CD4-positive, CD25-positive, alpha-beta regulatory T cell (primary cell): ENCODE data around the gene BCAP31. TPM values are rescaled to one million over a fixed set of nuclear protein-coding genes. Genes with fewer than 3 reads are reported as not detected.

Experiments used
- ATAC-seq, 2 donors: fragments of 150-1000 bp; cut with Tn5 transposase; one replicate each; pipeline ENCODE4 v1.10.0; 2021; ENCODE audit warnings: low read depth in 2 of 2, moderate number of reproducible peaks in 2 of 2, moderate library complexity in 1 of 2
- DNase-seq, 3 donors: peaks; one replicate each; pipeline versions ENCODE4 v3.0.0 to v3.0.0-alpha.2; 2012 to 2022; ENCODE audit warnings: mixed read lengths in 1 of 3
- H3K27ac ChIP-seq: one replicate; pipeline ENCODE4 v1.7.0; 2013; ENCODE audit warnings: mild to moderate bottlenecking, low read length; ENCODE audit not compliant: insufficient read depth, poor library complexity, severe bottlenecking
- H3K27me3 ChIP-seq: one replicate; pipeline ENCODE4 v1.7.0; 2013; ENCODE audit warnings: low read length; ENCODE audit not compliant: control insufficient read depth, insufficient read depth
- H3K36me3 ChIP-seq: one replicate; pipeline ENCODE4 v1.7.0; 2013; ENCODE audit warnings: mild to moderate bottlenecking, low read length, moderate library complexity; ENCODE audit not compliant: control insufficient read depth, insufficient read depth
- H3K4me1 ChIP-seq: 2 replicates; pipeline ENCODE4 v1.7.0; 2013; ENCODE audit warnings: mild to moderate bottlenecking, low read length; ENCODE audit not compliant: insufficient read depth, control insufficient read depth, poor library complexity, severe bottlenecking
- H3K4me3 ChIP-seq: one replicate; pipeline ENCODE4 v1.7.0; 2013; ENCODE audit warnings: low read depth, mild to moderate bottlenecking, low read length, moderate library complexity
- H3K9me3 ChIP-seq, 2 experiments: 1 replicate in 1 of 2; 2 replicates in 1 of 2; pipeline ENCODE4 v1.7.0; 2013; ENCODE audit warnings: low read length in 2 of 2, mild to moderate bottlenecking in 1 of 2, moderate library complexity in 1 of 2; ENCODE audit not compliant: control insufficient read depth in 2 of 2
- H3K27ac Mint-ChIP-seq, 3 donors: one replicate each; pipeline ENCODE4 v1.8.0; 2020 to 2022; ENCODE audit warnings: mild to moderate bottlenecking in 3 of 3, mixed read lengths in 3 of 3, moderate library complexity in 2 of 3
- H3K27me3 Mint-ChIP-seq: one replicate; pipeline ENCODE4 v1.8.0; 2022; ENCODE audit warnings: mild to moderate bottlenecking, mixed read lengths
- H3K36me3 Mint-ChIP-seq: one replicate; pipeline ENCODE4 v1.8.0; 2020; ENCODE audit warnings: mixed read lengths
- H3K4me1 Mint-ChIP-seq, 4 donors: one replicate each; pipeline ENCODE4 v1.8.0; 2020 to 2022; ENCODE audit warnings: mixed read lengths in 4 of 4, mild to moderate bottlenecking in 1 of 4
- H3K4me3 Mint-ChIP-seq, 4 donors: one replicate each; pipeline ENCODE4 v1.8.0; 2020 to 2022; ENCODE audit warnings: mild to moderate bottlenecking in 4 of 4, mixed read lengths in 4 of 4, moderate library complexity in 3 of 4
- H3K9me3 Mint-ChIP-seq, 7 donors: one replicate each; pipeline ENCODE4 v1.8.0; 2020 to 2022; ENCODE audit warnings: mixed read lengths in 7 of 7, mild to moderate bottlenecking in 3 of 7, moderate library complexity in 2 of 7
- polyA plus RNA-seq, 4 donors: library from polyadenylated mRNA; unstranded; fragments of 300-500 nt; fragmentation: Illumina TruSeq; gene quantifications; one replicate each; pipeline ENCODE4 v1.2.3, GENCODE V29; 2021
- total RNA-seq: library from RNA; stranded (reverse); gene quantifications from one replicate; pipeline ENCODE4 v1.2.3, GENCODE V29; 2022

The BCAP31 gene
- total and polyA plus RNA-seq, 5 donors from 2014 or later: 99.9 to 318 (median 269) TPM

DNA sequence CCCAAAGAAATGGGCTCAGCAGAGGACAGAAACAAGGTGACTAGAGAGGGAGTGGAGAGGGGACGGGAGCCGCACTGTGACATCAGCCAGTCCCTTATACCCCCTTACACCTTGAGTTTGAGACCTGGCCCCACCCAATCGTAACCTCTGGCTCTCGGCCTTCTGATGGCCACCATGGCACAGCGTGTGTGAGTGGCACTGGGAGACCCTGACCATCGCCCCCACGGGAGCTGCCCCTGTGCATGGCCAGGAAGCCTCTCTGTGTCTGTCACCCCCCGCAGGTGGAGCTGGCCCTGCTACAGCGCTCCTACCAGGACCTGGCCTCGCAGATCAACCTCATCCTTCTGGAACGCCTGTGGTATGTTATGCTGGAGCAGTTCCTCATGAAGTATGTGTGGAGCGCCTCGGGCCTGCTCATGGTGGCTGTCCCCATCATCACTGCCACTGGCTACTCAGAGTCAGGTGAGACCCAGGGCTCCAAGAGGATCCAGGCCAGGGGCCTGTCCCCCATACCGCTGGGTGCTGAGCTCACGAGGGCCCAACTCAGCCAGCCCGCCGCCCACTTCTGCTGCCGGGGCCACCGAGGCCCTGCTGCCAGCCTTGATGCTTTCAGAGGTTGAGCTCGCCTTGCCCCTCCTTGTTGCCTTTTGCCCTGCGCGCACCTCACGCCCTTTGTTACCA, 4.9 kb upstream of the BCAP31 start:
- H3K36me3 ChIP-seq: no peaks in the 10 kb centered on the region
- peaks cover 31% of the 10 kb centered on the region for H3K4me1 ChIP-seq
- H3K4me3 ChIP-seq: no peak overlapping the region
- H3K27ac ChIP-seq: no peak overlapping the region
- H3K36me3 Mint-ChIP-seq: peaks cover 10% of the 10 kb centered on the region
- H3K4me3 Mint-ChIP-seq: no peak overlapping the region
- H3K27me3 Mint-ChIP-seq: no peaks in the 10 kb centered on the region
- DNase-seq: no peak
- no peak for ATAC-seq
- no peaks in the 10 kb centered on the region for H3K9me3 ChIP-seq
- H3K4me1 Mint-ChIP-seq: peaks cover 5 to 25% (median 8%) of the 10 kb centered on the region in 4 donors
- H3K27ac Mint-ChIP-seq: no peak overlapping the region
- H3K27me3 ChIP-seq: no peaks in the 10 kb centered on the region
- H3K9me3 Mint-ChIP-seq: peaks cover 0 to 3% (median 0%) of the 10 kb centered on the region in 7 donors

DNA sequence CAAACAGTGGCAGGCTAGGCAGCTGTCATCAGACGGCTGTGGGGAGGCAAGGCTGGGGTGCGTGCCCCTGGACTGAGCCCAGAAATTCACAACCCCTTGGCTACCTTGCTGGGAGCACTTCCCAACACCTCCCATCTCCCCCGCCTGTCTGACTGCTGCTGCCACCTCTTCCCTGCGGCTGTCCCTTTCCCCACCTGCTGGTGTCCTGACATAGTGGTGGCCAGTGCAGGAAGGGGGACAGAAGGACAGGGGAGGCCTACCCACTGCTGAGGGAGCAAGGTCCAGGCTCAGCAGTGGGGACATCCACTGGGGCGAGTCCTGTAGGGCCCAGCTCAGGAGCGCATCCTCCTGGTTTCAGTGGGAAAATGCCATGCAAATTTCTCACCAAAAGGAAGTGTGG, 3.9 kb upstream of the BCAP31 start:
- Mint-ChIP-seq H3K27me3 (no peaks in the 10 kb centered on the region), H3K36me3 (peaks cover 10% of the 10 kb centered on the region), H3K4me3 (peak overlapping the region in 1 of 4 donors; percentile 77), H3K9me3 (peaks cover 0 to 3% (median 0%) of the 10 kb centered on the region in 7 donors), H3K27ac (no peak overlapping the region), H3K4me1 (peaks cover 5 to 27% (median 8%) of the 10 kb centered on the region in 4 donors)
- no peak overlapping the region for H3K4me3 ChIP-seq
- DNase-seq (no peak), ATAC-seq (no peak)
- H3K9me3 ChIP-seq: no peaks in the 10 kb centered on the region
- peaks cover 31% of the 10 kb centered on the region for H3K4me1 ChIP-seq
- no peak overlapping the region for H3K27ac ChIP-seq
- H3K36me3 ChIP-seq: no peaks in the 10 kb centered on the region
- H3K27me3 ChIP-seq: no peaks in the 10 kb centered on the region

DNA sequence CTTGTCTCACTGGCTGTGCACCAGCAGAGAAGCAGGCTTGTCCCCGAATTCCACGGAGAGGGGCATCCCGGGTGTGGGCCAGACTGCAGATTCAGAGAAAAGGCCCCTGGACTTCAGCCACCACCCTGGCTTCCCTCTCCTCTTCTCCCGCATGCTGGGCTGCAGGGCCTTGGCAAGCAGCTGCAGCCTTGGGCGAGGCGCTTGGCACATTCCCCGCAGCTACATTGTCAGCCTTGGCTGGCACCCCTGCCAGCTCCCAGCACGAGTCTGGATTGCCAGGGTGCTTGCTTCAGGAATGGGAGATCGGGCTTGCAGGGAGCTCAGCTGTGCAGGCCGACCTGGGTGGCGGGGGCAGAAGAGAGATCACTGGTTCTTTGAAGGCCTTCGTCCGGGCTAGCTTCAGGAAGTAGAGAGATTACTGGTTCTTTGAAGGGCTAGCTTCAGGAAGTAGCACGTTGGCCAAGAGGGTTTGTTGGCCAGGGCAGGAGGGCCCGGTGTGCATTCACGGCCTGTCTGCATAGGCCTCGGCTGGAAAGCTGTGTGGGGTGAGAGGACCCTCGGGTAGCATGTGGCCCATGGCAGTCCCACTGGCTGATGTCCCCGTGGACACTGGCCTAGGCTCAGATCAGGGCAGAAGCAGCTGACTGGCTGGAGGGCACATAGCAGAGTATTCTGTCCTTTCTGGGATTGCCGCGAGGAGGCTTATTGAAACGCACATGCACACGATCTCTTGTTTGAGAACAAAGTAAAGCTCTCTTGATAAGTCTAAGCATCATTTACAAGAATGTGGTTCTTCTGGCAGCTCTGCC, 3.1 kb upstream of the BCAP31 start:
- DNase-seq: no peak
- peaks cover 10% of the 10 kb centered on the region for H3K36me3 Mint-ChIP-seq

DNA sequence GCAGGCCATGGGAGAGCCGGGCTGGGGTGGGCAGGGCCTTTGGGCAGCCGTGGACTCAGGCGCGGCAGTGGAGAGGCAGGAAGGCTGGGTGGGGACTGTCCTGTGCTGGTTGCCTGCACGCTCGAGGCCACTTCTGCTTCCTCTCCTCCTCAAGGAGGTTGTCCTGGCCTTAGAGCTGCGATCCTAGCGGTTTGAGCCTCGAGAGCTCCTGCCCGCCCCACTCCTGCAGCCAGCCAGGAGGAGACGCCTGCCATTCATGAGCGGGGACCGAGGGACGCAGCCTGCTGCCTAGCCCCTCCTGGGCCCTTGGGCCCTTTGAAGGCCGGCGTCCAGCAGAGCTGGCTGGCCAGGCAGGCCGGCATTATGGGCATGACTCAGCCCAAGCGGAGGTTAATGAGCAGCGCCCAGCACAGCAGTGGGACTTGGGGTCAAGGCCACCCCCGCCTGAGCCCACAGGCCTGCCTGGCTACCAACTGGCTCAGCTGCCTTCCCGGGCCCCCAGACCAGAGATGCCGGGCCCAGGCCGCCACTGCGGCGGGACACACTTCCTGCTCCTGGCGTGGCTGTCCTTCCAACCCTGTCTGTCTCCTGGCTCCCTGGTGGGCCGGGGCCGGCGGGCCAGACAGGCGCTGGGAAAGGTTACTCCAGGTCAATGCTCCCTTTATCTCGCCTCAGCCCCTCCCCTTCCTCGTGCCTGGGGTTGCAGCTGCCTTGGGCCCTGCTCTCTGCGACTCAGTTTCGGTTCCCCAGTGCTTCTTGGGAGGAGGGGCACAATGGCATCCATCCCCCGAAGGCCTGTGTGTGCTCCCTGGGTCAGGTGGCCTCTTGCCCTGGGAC, 2.3 kb upstream of the BCAP31 start:
- Histone ChIP-seq H3K9me3 (no peaks in the 10 kb centered on the region), H3K36me3 (no peaks in the 10 kb centered on the region), H3K27me3 (no peaks in the 10 kb centered on the region), H3K4me3 (no peak overlapping the region), H3K27ac (peak overlapping the region; percentile 14), H3K4me1 (peaks cover 46% of the 10 kb centered on the region)
- H3K27me3 Mint-ChIP-seq: no peaks in the 10 kb centered on the region
- ATAC-seq: no peak
- peak in 2 of 3 donors; percentile 7 to 72 for DNase-seq
- H3K36me3 Mint-ChIP-seq: peaks cover 9% of the 10 kb centered on the region
- H3K9me3 Mint-ChIP-seq: no peaks in the 10 kb centered on the region
- H3K27ac Mint-ChIP-seq: no peak overlapping the region
- H3K4me3 Mint-ChIP-seq: peak overlapping the region; percentile 70 to 91 (median 78)
- H3K4me1 Mint-ChIP-seq: peaks cover under 1 to 37% (median 15%) of the 10 kb centered on the region in 4 donors

More for the DNA sequence above, 3.1 kb upstream of the BCAP31 start:
- Mint-ChIP-seq H3K27ac (peak overlapping the region in 1 of 3 donors; percentile 85), H3K4me1 (peaks cover 5 to 34% (median 12%) of the 10 kb centered on the region in 4 donors), H3K27me3 (no peaks in the 10 kb centered on the region), H3K9me3 (peaks cover 0 to 3% (median 0%) of the 10 kb centered on the region in 7 donors), H3K4me3 (peak overlapping the region; percentile 70 to 91 (median 78))
- Histone ChIP-seq H3K9me3 (no peaks in the 10 kb centered on the region), H3K27me3 (no peaks in the 10 kb centered on the region), H3K36me3 (no peaks in the 10 kb centered on the region), H3K27ac (peak overlapping the region; percentile 23), H3K4me3 (no peak overlapping the region), H3K4me1 (peaks cover 38% of the 10 kb centered on the region)
- ATAC-seq: no peak

DNA sequence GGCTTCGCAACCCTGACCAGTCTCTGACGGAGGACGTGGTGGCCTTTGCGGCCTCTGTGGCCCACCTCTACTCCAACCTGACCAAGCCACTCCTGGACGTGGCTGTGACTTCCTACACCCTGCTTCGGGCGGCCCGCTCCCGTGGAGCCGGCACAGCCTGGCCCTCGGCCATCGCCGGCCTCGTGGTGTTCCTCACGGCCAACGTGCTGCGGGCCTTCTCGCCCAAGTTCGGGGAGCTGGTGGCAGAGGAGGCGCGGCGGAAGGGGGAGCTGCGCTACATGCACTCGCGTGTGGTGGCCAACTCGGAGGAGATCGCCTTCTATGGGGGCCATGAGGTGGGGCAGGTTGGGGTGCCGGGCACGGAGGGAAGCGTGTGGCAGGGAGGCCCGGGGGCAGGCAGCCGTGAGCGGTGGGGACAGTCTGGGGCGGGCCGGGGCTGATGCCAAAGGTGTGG, 1.7 kb upstream of the BCAP31 start:
- Histone ChIP-seq H3K9me3 (no peaks in the 10 kb centered on the region), H3K36me3 (peaks cover under 1% of the 10 kb centered on the region), H3K4me3 (no peak overlapping the region), H3K27me3 (no peaks in the 10 kb centered on the region), H3K27ac (no peak overlapping the region), H3K4me1 (peaks cover 46% of the 10 kb centered on the region)
- Mint-ChIP-seq H3K4me3 (peak overlapping the region in 2 of 4 donors; percentile 55 to 60), H3K4me1 (peaks cover 0 to 35% (median 11%) of the 10 kb centered on the region in 4 donors), H3K9me3 (no peaks in the 10 kb centered on the region), H3K36me3 (peaks cover 6% of the 10 kb centered on the region), H3K27me3 (no peaks in the 10 kb centered on the region), H3K27ac (no peak overlapping the region)
- ATAC-seq (no peak), DNase-seq (no peak)

DNA sequence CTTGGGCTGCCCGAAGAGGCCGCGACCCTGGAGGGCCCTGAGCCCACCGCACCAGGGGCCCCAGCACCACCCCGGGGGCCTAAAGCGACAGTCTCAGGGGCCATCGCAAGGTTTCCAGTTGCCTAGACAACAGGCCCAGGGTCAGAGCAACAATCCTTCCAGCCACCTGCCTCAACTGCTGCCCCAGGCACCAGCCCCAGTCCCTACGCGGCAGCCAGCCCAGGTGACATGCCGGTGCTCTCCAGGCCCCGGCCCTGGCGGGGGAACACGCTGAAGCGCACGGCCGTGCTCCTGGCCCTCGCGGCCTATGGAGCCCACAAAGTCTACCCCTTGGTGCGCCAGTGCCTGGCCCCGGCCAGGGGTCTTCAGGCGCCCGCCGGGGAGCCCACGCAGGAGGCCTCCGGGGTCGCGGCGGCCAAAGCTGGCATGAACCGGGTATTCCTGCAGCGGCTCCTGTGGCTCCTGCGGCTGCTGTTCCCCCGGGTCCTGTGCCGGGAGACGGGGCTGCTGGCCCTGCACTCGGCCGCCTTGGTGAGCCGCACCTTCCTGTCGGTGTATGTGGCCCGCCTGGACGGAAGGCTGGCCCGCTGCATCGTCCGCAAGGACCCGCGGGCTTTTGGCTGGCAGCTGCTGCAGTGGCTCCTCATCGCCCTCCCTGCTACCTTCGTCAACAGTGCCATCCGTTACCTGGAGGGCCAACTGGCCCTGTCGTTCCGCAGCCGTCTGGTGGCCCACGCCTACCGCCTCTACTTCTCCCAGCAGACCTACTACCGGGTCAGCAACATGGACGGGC, 1.0 kb upstream of the BCAP31 start:
- peaks cover 0 to 1% (median 0%) of the 10 kb centered on the region in 7 donors for H3K9me3 Mint-ChIP-seq
- peak overlapping the region; percentile 76 for H3K27ac ChIP-seq
- H3K27me3 ChIP-seq: no peaks in the 10 kb centered on the region
- H3K4me1 ChIP-seq: peaks cover 46% of the 10 kb centered on the region
- no peaks in the 10 kb centered on the region for H3K9me3 ChIP-seq
- DNase-seq (peak in 1 of 3 donors; percentile 4), ATAC-seq (no peak)
- peaks cover 0 to 39% (median 9%) of the 10 kb centered on the region in 4 donors for H3K4me1 Mint-ChIP-seq
- peaks cover 5% of the 10 kb centered on the region for H3K36me3 ChIP-seq
- H3K27me3 Mint-ChIP-seq: no peaks in the 10 kb centered on the region
- H3K4me3 ChIP-seq: no peak overlapping the region
- H3K36me3 Mint-ChIP-seq: peaks cover 6% of the 10 kb centered on the region
- H3K27ac Mint-ChIP-seq: no peak overlapping the region
- H3K4me3 Mint-ChIP-seq: peak overlapping the region; percentile 51 to 92 (median 74)
